Neural cell (in vitro differentiated cells): ENCODE data around the gene WHAMM. TPM values are rescaled to one million over a fixed set of nuclear protein-coding genes. Genes with fewer than 3 reads are reported as not detected.

ENCODE experiments used
- H2AFZ ChIP-seq: fragments of 200-600, 300-800 bp; sonication (generic), shearing (Covaris generic); 2 replicates; pipeline ENCODE4 v1.6.0; 2014; ENCODE audit warnings: low read depth, mild to moderate bottlenecking, antibody characterized with exemption, low read length, moderate library complexity
- H3F3A ChIP-seq: fragments of 200-600 bp; shearing (Covaris generic); 2 replicates; pipeline ENCODE4 v1.6.1; 2016; ENCODE audit warnings: mild to moderate bottlenecking, moderate library complexity, mixed read lengths, antibody characterized with exemption, low read length; ENCODE audit not compliant: insufficient read depth, poor library complexity, severe bottlenecking
- H3K27ac ChIP-seq: fragments of 200-600, 300-800 bp; sonication (generic), shearing (Covaris generic); 2 replicates; pipeline ENCODE4 v1.5.1; 2014; ENCODE audit warnings: mild to moderate bottlenecking, low read length, moderate library complexity
- H3K27me3 ChIP-seq: fragments of 300-800, 200-600 bp; sonication (generic), shearing (Covaris generic); 2 replicates; pipeline ENCODE4 v1.6.0; 2014; ENCODE audit warnings: mild to moderate bottlenecking, low read depth, low read length, moderate library complexity; ENCODE audit not compliant: insufficient read depth
- H3K36me3 ChIP-seq: fragments of 300-800, 200-600 bp; sonication (generic), shearing (Covaris generic); 2 replicates; pipeline ENCODE4 v1.5.1; 2014; ENCODE audit warnings: mild to moderate bottlenecking, antibody characterized with exemption, low read length, moderate library complexity; ENCODE audit not compliant: insufficient read depth
- H3K4me2 ChIP-seq: fragments of 300-800, 200-600 bp; sonication (generic), shearing (Covaris generic); 2 replicates; pipeline ENCODE4 v1.6.0; 2014; ENCODE audit warnings: mild to moderate bottlenecking, low read length
- H3K4me3 ChIP-seq: fragments of 300-800, 200-600 bp; sonication (generic), shearing (Covaris generic); 2 replicates; pipeline ENCODE4 v1.5.1; 2014; ENCODE audit warnings: mild to moderate bottlenecking, low read length, moderate library complexity
- H3K79me2 ChIP-seq: fragments of 200-600 bp; shearing (Covaris generic); replicated peaks from 2 replicates; pipeline ENCODE4 v1.6.0; 2014; ENCODE audit warnings: mild to moderate bottlenecking, low read length, moderate library complexity; ENCODE audit not compliant: insufficient read depth
- H3K9ac ChIP-seq: fragments of 300-800, 200-600 bp; sonication (generic), shearing (Covaris generic); 2 replicates; pipeline ENCODE4 v1.6.1; 2016; ENCODE audit warnings: mild to moderate bottlenecking, low read length, mixed read lengths
- H3K9me2 ChIP-seq: fragments of 200-600 bp; shearing (Covaris generic); 2 replicates; pipeline ENCODE4 v1.6.1; 2016; ENCODE audit warnings: mild to moderate bottlenecking, low read length, mixed read lengths; ENCODE audit not compliant: insufficient read depth
- H3K9me3 ChIP-seq: fragments of 200-600, 300-800 bp; sonication (generic), shearing (Covaris generic); 2 replicates; pipeline ENCODE4 v1.6.1; 2016; ENCODE audit warnings: mild to moderate bottlenecking, mixed run types, low read length, moderate library complexity, mixed read lengths
- H4K20me1 ChIP-seq: fragments of 200-600 bp; shearing (Covaris generic); 2 replicates; pipeline ENCODE4 v1.6.1; 2016; ENCODE audit warnings: mild to moderate bottlenecking, mixed run types; ENCODE audit not compliant: insufficient read depth
- CTCF ChIP-seq: fragments of 450-650 bp; IDR thresholded peaks from 2 replicates; pipeline ENCODE4 v1.5.1; 2014; ENCODE audit warnings: antibody characterized with exemption, mild to moderate bottlenecking, moderate library complexity; ENCODE audit not compliant: poor library complexity, severe bottlenecking
- EP300 ChIP-seq: fragments of 450-650 bp; conservative IDR thresholded peaks from 2 replicates; pipeline ENCODE4 v1.6.1; 2014; ENCODE audit warnings: antibody characterized with exemption, mild to moderate bottlenecking, moderate library complexity; ENCODE audit not compliant: poor library complexity, severe bottlenecking
- EZH2 ChIP-seq: fragments of 200-600, 300-800 bp; shearing (Covaris generic), sonication (generic); IDR thresholded peaks from 2 replicates; pipeline ENCODE4 v1.6.1; 2014; ENCODE audit warnings: antibody characterized with exemption, low read length, borderline replicate concordance, mild to moderate bottlenecking; ENCODE audit not compliant: insufficient read depth, poor library complexity, severe bottlenecking
- MXI1 ChIP-seq: fragments of 450-650 bp; conservative IDR thresholded peaks from 2 replicates; pipeline ENCODE4 v1.6.1; 2014; ENCODE audit warnings: antibody characterized with exemption, mild to moderate bottlenecking; ENCODE audit not compliant: poor library complexity, severe bottlenecking
- POLR2AphosphoS5 ChIP-seq: IDR thresholded peaks from 2 replicates; pipeline ENCODE4 v1.6.1; 2012
- RAD21 ChIP-seq: fragments of 450-650 bp; conservative IDR thresholded peaks from 2 replicates; pipeline ENCODE4 v1.6.1; 2014; ENCODE audit warnings: antibody characterized with exemption, mild to moderate bottlenecking, moderate library complexity
- REST ChIP-seq: IDR thresholded peaks from 2 replicates; pipeline ENCODE4 v1.6.1; 2012; ENCODE audit warnings: borderline replicate concordance
- SMC3 ChIP-seq: fragments of 450-650 bp; conservative IDR thresholded peaks from 2 replicates; pipeline ENCODE4 v1.6.1; 2014; ENCODE audit warnings: antibody characterized with exemption, mild to moderate bottlenecking, moderate library complexity; ENCODE audit not compliant: poor library complexity
- TAF1 ChIP-seq: IDR thresholded peaks from 2 replicates; pipeline ENCODE4 v1.6.1; 2012; ENCODE audit warnings: low read depth
- polyA plus RNA-seq: library from polyadenylated mRNA; depleted of rRNA; stranded (reverse); fragments of >200 nt; gene quantifications from 2 replicates; pipeline ENCODE4 v1.2.3, GENCODE V29; 2014

WHAMM gene
- polyA plus RNA-seq, 1 donor from 2014 or later: 2.8 TPM

GRCh38 chr15:82823049-82823448 is 13.6 kb downstream of the WHAMM start:
- Histone ChIP-seq H3K9ac (no peak overlapping the region), H3K9me3 (no peaks in the 10 kb centered on the region), H3K27me3 (no peaks in the 10 kb centered on the region), H3K4me3 (no peak overlapping the region), H3K4me2 (no peak overlapping the region), H3K27ac (no peak overlapping the region), H3K36me3 (no peaks in the 10 kb centered on the region), H3K9me2 (no peaks in the 10 kb centered on the region), H3F3A (no peaks in the 10 kb centered on the region), H3K79me2 (no peaks in the 10 kb centered on the region), H2AFZ (no peak overlapping the region), H4K20me1 (no peaks in the 10 kb centered on the region)
- TF ChIP-seq EP300 (no peak), MXI1 (no peak), RAD21 (no peak), EZH2 (no peak), REST (no peak)

GRCh38 chr15:82828075-82828474 is 18.6 kb downstream of the WHAMM start:
- Histone ChIP-seq H3K79me2 (no peaks in the 10 kb centered on the region), H4K20me1 (no peaks in the 10 kb centered on the region), H3K4me3 (no peak overlapping the region), H2AFZ (no peak overlapping the region), H3K9ac (no peak overlapping the region), H3K27ac (no peak overlapping the region), H3K27me3 (no peaks in the 10 kb centered on the region), H3F3A (no peaks in the 10 kb centered on the region), H3K4me2 (no peak overlapping the region), H3K36me3 (no peaks in the 10 kb centered on the region), H3K9me2 (no peaks in the 10 kb centered on the region), H3K9me3 (no peaks in the 10 kb centered on the region)
- no peak for TF ChIP-seq TAF1
- TF ChIP-seq EP300: no peak
- no peak for TF ChIP-seq RAD21
- TF ChIP-seq MXI1: no peak
- no peak for TF ChIP-seq POLR2AphosphoS5
- no peak for TF ChIP-seq CTCF
- no peak for TF ChIP-seq SMC3

- H2AFZ ChIP-seq: no peak overlapping the region
- TF ChIP-seq EP300 (no peak), TAF1 (no peak), POLR2AphosphoS5 (no peak), MXI1 (no peak)
Measured at GRCh38 chr15:82829234-82829633, 19.8 kb downstream of the WHAMM start.

More at GRCh38 chr15:82829234-82829633, 19.8 kb downstream of the WHAMM start:
- H3K4me3 ChIP-seq: no peak overlapping the region
- no peaks in the 10 kb centered on the region for H3F3A ChIP-seq
- no peaks in the 10 kb centered on the region for H3K36me3 ChIP-seq
- H3K79me2 ChIP-seq: no peaks in the 10 kb centered on the region
- no peak overlapping the region for H3K27ac ChIP-seq
- no peaks in the 10 kb centered on the region for H4K20me1 ChIP-seq
- H3K9me2 ChIP-seq: no peaks in the 10 kb centered on the region
- H3K9me3 ChIP-seq: no peaks in the 10 kb centered on the region
- no peak overlapping the region for H3K9ac ChIP-seq
- no peaks in the 10 kb centered on the region for H3K27me3 ChIP-seq
- no peak overlapping the region for H3K4me2 ChIP-seq
